ENCODE data around the gene GZMA. TPM values are rescaled to one million over a fixed set of nuclear protein-coding genes. Genes with fewer than 3 reads are reported as not detected.

GZMA gene
- total RNA-seq, 4 donors from 2014 or later = 1.7 TPM; not detected in 3

- WGBS, 2 donors = 79 to 96% methylated on average over 3 of the region's 3 CpGs
These were observed 37.9 kb upstream of the GZMA start for GRCh38 chr5:55064523-55064922.

GRCh38 chr5:55066277-55066676 is 36.2 kb upstream of the GZMA start:
- WGBS, 2 donors = 98% methylated on average over 3 of the region's 3 CpGs
- intact Hi-C loops (cut with DNase I; ENCODE audit: low total_unique reads) = no loop called here
- no peak overlapping the region for H3K4me3 ChIP-seq (ENCODE audit: low read depth, poor library complexity, severe bottlenecking)
- DNase-seq (ENCODE audit: low spot score in 2 of 2) = no peak
- TF ChIP-seq POLR2A (IDR thresholded peaks at IDR 0.05) = no peak
- no peak for TF ChIP-seq CTCF (IDR thresholded peaks at IDR 0.05)

More at GRCh38 chr5:55064523-55064922, 37.9 kb upstream of the GZMA start:
- intact Hi-C loops (cut with DNase I; ENCODE audit: low total_unique reads) = no loop called here
- no peak overlapping the region for H3K4me3 ChIP-seq (ENCODE audit: low read depth, poor library complexity, severe bottlenecking)
- no peak for DNase-seq (ENCODE audit: low spot score in 2 of 2)
- TF ChIP-seq CTCF (IDR thresholded peaks at IDR 0.05) (no peak), POLR2A (IDR thresholded peaks at IDR 0.05) (no peak)

- intact Hi-C loops (cut with DNase I; ENCODE audit: low total_unique reads) = no loop called here
- TF ChIP-seq POLR2A (IDR thresholded peaks at IDR 0.05) (no peak), CTCF (IDR thresholded peaks at IDR 0.05) (no peak)
- H3K4me3 ChIP-seq (ENCODE audit: low read depth, poor library complexity, severe bottlenecking) = no peak overlapping the region
- WGBS, 2 donors = 92 to 95% methylated on average over 1 of the region's 1 CpG
- no peak for DNase-seq (ENCODE audit: low spot score in 2 of 2)
These were observed 31.5 kb upstream of the GZMA start for GRCh38 chr5:55070968-55071367.

- 94% methylated on average over 1 of the region's 1 CpG for WGBS, 2 donors
- no peak for TF ChIP-seq CTCF (IDR thresholded peaks at IDR 0.05)
- TF ChIP-seq POLR2A (IDR thresholded peaks at IDR 0.05) = no peak
- no peak overlapping the region for H3K4me3 ChIP-seq (ENCODE audit: low read depth, poor library complexity, severe bottlenecking)
- intact Hi-C loops (cut with DNase I; ENCODE audit: low total_unique reads) = no loop called here
- no peak for DNase-seq (ENCODE audit: low spot score in 2 of 2)
These were observed 31.0 kb upstream of the GZMA start for GRCh38 chr5:55071413-55071812.

GRCh38 chr5:55072666-55073065 is 29.8 kb upstream of the GZMA start:
- intact Hi-C loops (cut with DNase I; ENCODE audit: low total_unique reads) = no loop called here
- TF ChIP-seq CTCF (IDR thresholded peaks at IDR 0.05) (no peak), POLR2A (IDR thresholded peaks at IDR 0.05) (no peak)
- 22 to 30% methylated on average over 2 of the region's 2 CpGs for WGBS, 2 donors
- no peak overlapping the region for H3K4me3 ChIP-seq (ENCODE audit: low read depth, poor library complexity, severe bottlenecking)
- no peak for DNase-seq (ENCODE audit: low spot score in 2 of 2)

- no peak overlapping the region for H3K4me3 ChIP-seq (ENCODE audit: low read depth, poor library complexity, severe bottlenecking)
- no peak for DNase-seq (ENCODE audit: low spot score in 2 of 2)
- intact Hi-C loops (cut with DNase I; ENCODE audit: low total_unique reads) = no loop called here
- 66 to 74% methylated on average over 3 of the region's 3 CpGs for WGBS, 2 donors
- no peak for TF ChIP-seq POLR2A (IDR thresholded peaks at IDR 0.05)
- no peak for TF ChIP-seq CTCF (IDR thresholded peaks at IDR 0.05)
These were observed 29.2 kb upstream of the GZMA start for GRCh38 chr5:55073211-55073610.

Data from lower leg skin (tissue), 4 donors.